GM12878 (cell line): Measurements from ENCODE around the gene MRPL16. TPM values are rescaled to one million over a fixed set of nuclear protein-coding genes. Genes with fewer than 3 reads are reported as not detected.
A peak's percentile ranks its signal among the peaks of the same experiment; 100 is the strongest.

Experiments used
- ATAC-seq: fragments of 200-7000 bp; cut with Tn5 transposase; 3 replicates; pipeline ENCODE4 v1.9.1; 2020; ENCODE audit warnings: mild to moderate bottlenecking, moderate library complexity
- BruUV-seq: library from RNA; stranded (reverse); fragments of 400-500 nt; replicated peaks from 2 replicates; lab custom pipeline; 2021; lab: Mats Ljungman, UMichigan
- CTCF ChIA-PET: fragments of 300-600 bp; sonication (Branson Sonifier 250); formaldehyde crosslinking; extraction: SDS; loops from one replicate; lab custom pipeline; 2021; ENCODE audit warnings: inconsistent platforms; lab: Yijun Ruan, JAX
- POLR2A ChIA-PET: fragments of 350-600 bp; formaldehyde crosslinking; extraction: SDS; loops from one replicate; lab custom pipeline; 2021; ENCODE audit warnings: inconsistent platforms; lab: Charles Lee
- RAD21 ChIA-PET: fragments of 300-600 bp; sonication (Branson Sonifier 250); formaldehyde crosslinking; loops from one replicate; lab custom pipeline; 2023; ENCODE audit warnings: antibody characterized with exemption; ENCODE audit not compliant: unreplicated experiment; lab: Charles Lee
- SMC1A ChIA-PET: fragments of 300-600 bp; sonication (Branson Sonifier 250); formaldehyde crosslinking; loops from one replicate; lab custom pipeline; 2023; ENCODE audit not compliant: unreplicated experiment, uncharacterized antibody; lab: Charles Lee
- DNase-seq: peaks from one replicate; pipeline ENCODE4 v3.0.0-alpha.2; 2011; ENCODE audit warnings: low read depth, low spot score
- FAIRE-seq: peaks from 3 replicates; lab custom pipeline; 2011; peaks lifted over from hg19 to GRCh38; lab: Jason Lieb, UNC
- H2AFZ ChIP-seq: 2 replicates; pipeline ENCODE4 v1.6.0; 2011; ENCODE audit warnings: low read depth, low read length, control low read depth; ENCODE audit not compliant: control insufficient read depth
- H3K27ac ChIP-seq: 2 replicates; pipeline ENCODE4 v1.5.1; 2011; ENCODE audit warnings: control low read depth; ENCODE audit not compliant: control insufficient read depth, insufficient read depth
- H3K27me3 ChIP-seq, 2 experiments: replicated peaks in 1 of 2; 2 replicates each; pipeline versions ENCODE4 v1.6.0 to v1.6.1; 2011; ENCODE audit warnings: low read length in 1 of 2; ENCODE audit not compliant: control insufficient read depth in 2 of 2, insufficient read depth in 2 of 2
- H3K36me3 ChIP-seq, 2 experiments: 2 replicates each; pipeline ENCODE4 v1.5.1; 2011; ENCODE audit warnings: low read length in 1 of 2; ENCODE audit not compliant: control insufficient read depth in 2 of 2, insufficient read depth in 2 of 2
- H3K4me1 ChIP-seq: 2 replicates; pipeline ENCODE4 v1.6.1; 2011; ENCODE audit warnings: mild to moderate bottlenecking, low read length, moderate library complexity, mixed read lengths; ENCODE audit not compliant: control insufficient read depth, insufficient read depth
- H3K4me2 ChIP-seq: 2 replicates; pipeline ENCODE4 v1.6.0; 2011; ENCODE audit warnings: control low read depth; ENCODE audit not compliant: control insufficient read depth, insufficient read depth
- H3K4me3 ChIP-seq: fragments of 200-600 bp; sonication (generic); 2 replicates; pipeline ENCODE4 v1.5.1; 2016
- H3K79me2 ChIP-seq: 2 replicates; pipeline ENCODE4 v1.6.0; 2011; ENCODE audit warnings: low read length; ENCODE audit not compliant: control insufficient read depth, insufficient read depth
- H3K9ac ChIP-seq: 2 replicates; pipeline ENCODE4 v1.8.0; 2011; ENCODE audit warnings: low read length, control low read depth, mixed read lengths; ENCODE audit not compliant: control insufficient read depth, insufficient read depth
- H3K9me3 ChIP-seq: replicated peaks from 3 replicates; pipeline ENCODE4 v1.5.1; 2011; ENCODE audit warnings: mild to moderate bottlenecking, low read length; ENCODE audit not compliant: control insufficient read depth, insufficient read depth
- H4K20me1 ChIP-seq: 2 replicates; pipeline ENCODE4 v1.6.0; 2011; ENCODE audit not compliant: control insufficient read depth, insufficient read depth
- JUNB ChIP-seq: IDR thresholded peaks from 2 replicates; pipeline ENCODE4 v1.6.1; 2016; ENCODE audit warnings: antibody characterized with exemption, mild to moderate bottlenecking
- KAT2A ChIP-seq: conservative IDR thresholded peaks from 2 replicates; pipeline ENCODE4 v1.6.1; 2011; ENCODE audit warnings: low read depth, low read length; ENCODE audit not compliant: control insufficient read depth
- KDM1A ChIP-seq: fragments of 200-600 bp; sonication (generic); IDR thresholded peaks from 2 replicates; pipeline ENCODE4 v1.6.1; 2016; ENCODE audit warnings: borderline replicate concordance
- PAX5 ChIP-seq: IDR thresholded peaks from 2 replicates; pipeline ENCODE4 v1.6.1; 2011; ENCODE audit warnings: low read depth, low read length, borderline replicate concordance
- POLR2AphosphoS5 ChIP-seq: IDR thresholded peaks from 2 replicates; pipeline ENCODE4 v1.6.1; 2011; ENCODE audit warnings: mild to moderate bottlenecking, low read length, inconsistent platforms
- RBBP5 ChIP-seq: fragments of 200-600 bp; sonication (generic); conservative IDR thresholded peaks from 2 replicates; pipeline ENCODE4 v1.6.1; 2016
- RUNX3 ChIP-seq: IDR thresholded peaks from 2 replicates; pipeline ENCODE4 v1.6.1; 2012; ENCODE audit warnings: low read length, inconsistent platforms
- YBX1 ChIP-seq: fragments of 450-650 bp; IDR thresholded peaks from 2 replicates; pipeline ENCODE4 v1.6.1; 2016; ENCODE audit warnings: antibody characterized with exemption
- ZZZ3 ChIP-seq: IDR thresholded peaks from 2 replicates; pipeline ENCODE4 v1.6.1; 2011; ENCODE audit warnings: low read depth; ENCODE audit not compliant: control insufficient read depth, insufficient read length
- WGBS: methylation state at CpG from one replicate; pipeline ENCODE4 v1.1.6; 2016; ENCODE audit warnings: low lambda C conversion rate; ENCODE audit not compliant: insufficient replicate concordance, insufficient coverage; ENCODE audit errors: missing lambda C conversion rate; 5-methylcytosine and 5-hydroxymethylcytosine counted together
- in situ Hi-C: fragments of 300-500 bp; cut with MboI; formaldehyde crosslinking; loops from 9 replicates; pipeline ENCODE4 v1.14.3; 2018; ENCODE audit warnings: mixed read lengths
- intact Hi-C: fragments of 100-400 bp; cut with micrococcal nuclease; formaldehyde crosslinking; loops from one replicate; pipeline ENCODE4 v1.14.2; 2022; ENCODE audit not compliant: unreplicated experiment
- polyA plus RNA-seq, 11 experiments: library from polyadenylated mRNA; depleted of rRNA in 4 of 11; unstranded in 6 of 11; stranded (reverse) in 5 of 11; fragments of >200 nt; fragmentation: Nextera tagmentation in 4 of 11; fragmentation: Illumina TruSeq in 1 of 11; extraction: Ambion mirVana in 4 of 11; extraction: Trizol in 1 of 11; gene quantifications; 1 replicate in 1 of 11; 2 replicates in 10 of 11; pipeline versions ENCODE4 v1.2.1 to v1.2.3, GENCODE V29; 2011 to 2016; ENCODE audit warnings: inconsistent platforms in 2 of 11, missing spikeins in 2 of 11, low read depth in 1 of 11
- total RNA-seq, 4 experiments: library from RNA; depleted of rRNA in 3 of 4; stranded (reverse); fragments of >200 nt in 3 of 4; fragmentation: Illumina TruSeq in 1 of 4; extraction: Trizol in 1 of 4; gene quantifications; 2 replicates each; pipeline versions ENCODE4 v1.2.1 to v1.2.3, GENCODE V29; 2013 to 2021
- TF ChIP-seq, protein P1 (sequence below): IDR thresholded peaks from 2 replicates; pipeline ENCODE4 v1.6.1; 2012; ENCODE audit warnings: improper control_type of control experiment, low read depth, low read length; ENCODE audit not compliant: insufficient replicate concordance
- TF ChIP-seq, protein P2 (sequence below): fragments of 450-650 bp; IDR thresholded peaks from 2 replicates; pipeline ENCODE4 v1.6.1; 2014; ENCODE audit warnings: mild to moderate bottlenecking

MRPL16 gene
- total and polyA plus RNA-seq, 10 of the 15 experiments (the other 5 are each of a cell fraction or from before 2014, with no cell fraction given) = 38.2 to 167 (median 106) TPM

- RAD21 ChIA-PET = no interaction called here
- ATAC-seq (no peak), FAIRE-seq (no peak)
- POLR2A ChIA-PET = interaction anchor here (0.6 kb wide), 1 partner anchor 160 kb away, joined by 5 read pairs; no protein-coding TSS in a partner anchor
- H3K4me3 ChIP-seq = no peak overlapping the region
- no peaks in the 10 kb centered on the region for H3K9me3 ChIP-seq
- no peak overlapping the region for H3K27ac ChIP-seq
- peak; percentile 66; the same call in 1 of the 2 replicates for TF ChIP-seq PAX5
- TF ChIP-seq POLR2AphosphoS5 = no peak
- TF ChIP-seq, all 136 proteins: peak for 1
- Histone ChIP-seq H3K79me2 (no peaks in the 10 kb centered on the region), H3K4me1 (peaks cover 5% of the 10 kb centered on the region), H4K20me1 (no peaks in the 10 kb centered on the region), H3K9ac (no peak overlapping the region), H2AFZ (no peak overlapping the region), H3K27me3 (no peaks in the 10 kb centered on the region; a peak in 1 of 4 replicates), H3K4me2 (no peak overlapping the region), H3K36me3 (no peaks in the 10 kb centered on the region)
- 55% methylated on average over 8 of the region's 8 CpGs for WGBS
- CTCF ChIA-PET = interaction anchor here (2.2 kb wide), 1 partner anchor 14 kb away, joined by 9 read pairs; no protein-coding TSS in a partner anchor
- in situ Hi-C loops = loop anchor here (5.0 kb wide), 1 partner anchor 49 kb away; no protein-coding TSS in a partner anchor
- DNase-seq = no peak
- intact Hi-C loops = loop anchor here (5.0 kb wide), 1 partner anchor 261 kb away; no protein-coding TSS in a partner anchor
- SMC1A ChIA-PET = interaction anchor here (1.2 kb wide), 1 partner anchor 16 kb away, joined by 3 read pairs; no protein-coding TSS in a partner anchor
- no TSS peak for BruUV-seq
Observed at GRCh38 chr11:59770869-59771268, 39.7 kb downstream of the MRPL16 start.

DNA sequence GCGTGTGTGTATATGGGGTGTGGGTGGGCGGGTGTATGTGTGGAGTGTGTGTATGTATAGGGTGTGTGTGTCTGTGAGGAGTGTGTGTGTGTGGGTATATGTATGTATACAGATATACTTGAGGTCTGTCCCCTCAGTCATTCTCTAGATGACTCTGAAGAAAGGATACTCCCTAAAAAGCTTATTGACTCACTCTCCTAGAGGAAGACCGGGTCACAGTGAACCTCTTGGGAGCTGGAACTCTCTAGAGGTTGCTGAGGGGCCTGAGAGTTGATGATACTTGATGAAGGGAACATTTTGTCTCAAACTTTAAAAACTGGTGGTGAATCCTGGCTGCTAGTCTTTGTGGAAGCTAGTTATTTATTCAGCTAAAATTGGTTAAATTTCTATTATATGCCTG is 40.3 kb downstream of the MRPL16 start:
- RAD21 ChIA-PET = no interaction called here
- Histone ChIP-seq H3K4me3 (no peak overlapping the region), H3K27ac (no peak overlapping the region), H3K79me2 (no peaks in the 10 kb centered on the region), H3K4me2 (no peak overlapping the region), H3K27me3 (no peaks in the 10 kb centered on the region; a peak in 1 of 4 replicates), H3K4me1 (peaks cover 5% of the 10 kb centered on the region), H4K20me1 (no peaks in the 10 kb centered on the region), H3K9me3 (no peaks in the 10 kb centered on the region), H3K9ac (no peak overlapping the region), H3K36me3 (no peaks in the 10 kb centered on the region), H2AFZ (no peak overlapping the region)
- SMC1A ChIA-PET = interaction anchor here (1.2 kb wide), 1 partner anchor 16 kb away, joined by 3 read pairs; no protein-coding TSS in a partner anchor
- no peak for ATAC-seq
- BruUV-seq = no TSS peak
- POLR2A ChIA-PET = no interaction called here
- 56% methylated on average over 3 of the region's 3 CpGs for WGBS
- no peak for DNase-seq
- no peak for FAIRE-seq
- in situ Hi-C loops = loop anchor here (5.0 kb wide), 1 partner anchor 48 kb away; no protein-coding TSS in a partner anchor
- CTCF ChIA-PET = no interaction called here
- intact Hi-C loops = loop anchor here (5.0 kb wide), 1 partner anchor 262 kb away; no protein-coding TSS in a partner anchor
- TF ChIP-seq RBBP5 (no peak), PAX5 (no peak), KAT2A (no peak), KDM1A (no peak), RUNX3 (no peak), JUNB (no peak), ZZZ3 (no peak), YBX1 (no peak)
- TF ChIP-seq, protein P1, sequence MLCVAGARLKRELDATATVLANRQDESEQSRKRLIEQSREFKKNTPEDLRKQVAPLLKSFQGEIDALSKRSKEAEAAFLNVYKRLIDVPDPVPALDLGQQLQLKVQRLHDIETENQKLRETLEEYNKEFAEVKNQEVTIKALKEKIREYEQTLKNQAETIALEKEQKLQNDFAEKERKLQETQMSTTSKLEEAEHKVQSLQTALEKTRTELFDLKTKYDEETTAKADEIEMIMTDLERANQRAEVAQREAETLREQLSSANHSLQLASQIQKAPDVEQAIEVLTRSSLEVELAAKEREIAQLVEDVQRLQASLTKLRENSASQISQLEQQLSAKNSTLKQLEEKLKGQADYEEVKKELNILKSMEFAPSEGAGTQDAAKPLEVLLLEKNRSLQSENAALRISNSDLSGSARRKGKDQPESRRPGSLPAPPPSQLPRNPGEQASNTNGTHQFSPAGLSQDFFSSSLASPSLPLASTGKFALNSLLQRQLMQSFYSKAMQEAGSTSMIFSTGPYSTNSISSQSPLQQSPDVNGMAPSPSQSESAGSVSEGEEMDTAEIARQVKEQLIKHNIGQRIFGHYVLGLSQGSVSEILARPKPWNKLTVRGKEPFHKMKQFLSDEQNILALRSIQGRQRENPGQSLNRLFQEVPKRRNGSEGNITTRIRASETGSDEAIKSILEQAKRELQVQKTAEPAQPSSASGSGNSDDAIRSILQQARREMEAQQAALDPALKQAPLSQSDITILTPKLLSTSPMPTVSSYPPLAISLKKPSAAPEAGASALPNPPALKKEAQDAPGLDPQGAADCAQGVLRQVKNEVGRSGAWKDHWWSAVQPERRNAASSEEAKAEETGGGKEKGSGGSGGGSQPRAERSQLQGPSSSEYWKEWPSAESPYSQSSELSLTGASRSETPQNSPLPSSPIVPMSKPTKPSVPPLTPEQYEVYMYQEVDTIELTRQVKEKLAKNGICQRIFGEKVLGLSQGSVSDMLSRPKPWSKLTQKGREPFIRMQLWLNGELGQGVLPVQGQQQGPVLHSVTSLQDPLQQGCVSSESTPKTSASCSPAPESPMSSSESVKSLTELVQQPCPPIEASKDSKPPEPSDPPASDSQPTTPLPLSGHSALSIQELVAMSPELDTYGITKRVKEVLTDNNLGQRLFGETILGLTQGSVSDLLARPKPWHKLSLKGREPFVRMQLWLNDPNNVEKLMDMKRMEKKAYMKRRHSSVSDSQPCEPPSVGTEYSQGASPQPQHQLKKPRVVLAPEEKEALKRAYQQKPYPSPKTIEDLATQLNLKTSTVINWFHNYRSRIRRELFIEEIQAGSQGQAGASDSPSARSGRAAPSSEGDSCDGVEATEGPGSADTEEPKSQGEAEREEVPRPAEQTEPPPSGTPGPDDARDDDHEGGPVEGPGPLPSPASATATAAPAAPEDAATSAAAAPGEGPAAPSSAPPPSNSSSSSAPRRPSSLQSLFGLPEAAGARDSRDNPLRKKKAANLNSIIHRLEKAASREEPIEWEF = no peak
- TF ChIP-seq, protein P2, sequence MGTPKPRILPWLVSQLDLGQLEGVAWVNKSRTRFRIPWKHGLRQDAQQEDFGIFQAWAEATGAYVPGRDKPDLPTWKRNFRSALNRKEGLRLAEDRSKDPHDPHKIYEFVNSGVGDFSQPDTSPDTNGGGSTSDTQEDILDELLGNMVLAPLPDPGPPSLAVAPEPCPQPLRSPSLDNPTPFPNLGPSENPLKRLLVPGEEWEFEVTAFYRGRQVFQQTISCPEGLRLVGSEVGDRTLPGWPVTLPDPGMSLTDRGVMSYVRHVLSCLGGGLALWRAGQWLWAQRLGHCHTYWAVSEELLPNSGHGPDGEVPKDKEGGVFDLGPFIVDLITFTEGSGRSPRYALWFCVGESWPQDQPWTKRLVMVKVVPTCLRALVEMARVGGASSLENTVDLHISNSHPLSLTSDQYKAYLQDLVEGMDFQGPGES = no peak
